GM19467 (cell line): Measurements from ENCODE around the gene AVPI1.
"Not testable (repeated sequence)": the region's sequence is repeated elsewhere in the genome, so short reads cannot be mapped to it uniquely, and the experiment has no call there.

Experiments used
- ATAC-seq: cut with Tn5 transposase; IDR thresholded peaks from one replicate; pipeline ENCODE4 v1.9.1; 2021; ENCODE audit warnings: mild to moderate bottlenecking, moderate library complexity; ENCODE audit not compliant: unreplicated experiment

AVPI1 gene

DNA sequence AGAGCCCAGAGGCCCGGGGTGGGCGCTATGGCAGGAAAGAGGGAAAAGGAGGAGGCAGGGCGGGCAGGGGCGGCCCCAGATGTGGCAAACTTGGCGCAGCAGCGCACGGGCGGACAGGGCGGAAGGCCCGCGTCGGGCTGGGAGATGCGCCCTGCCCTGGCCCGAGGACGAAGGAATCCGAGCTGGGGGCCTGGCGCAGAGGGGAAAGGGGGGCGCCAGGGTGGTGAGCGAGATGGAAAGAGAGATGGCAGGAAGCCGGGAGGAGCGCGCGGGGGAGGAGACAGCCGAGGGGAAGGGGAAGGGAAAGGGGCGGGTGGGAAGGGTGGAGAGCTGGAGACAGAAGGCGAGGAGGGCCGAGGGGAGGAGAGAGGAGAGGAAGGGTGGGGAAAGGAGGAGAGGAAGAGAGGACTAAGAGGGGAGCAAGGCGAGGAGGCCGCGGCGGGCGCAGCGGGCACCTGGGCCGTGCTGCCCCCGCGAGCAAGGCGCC, 26.3 kb upstream of the AVPI1 start, which contains the start of gene MARVELD1:
Gene MARVELD1 (plus strand): TSS at position 392 of the 487 bp plus-strand sequence. CDS start 147 bp downstream, outside the sequence.
- ATAC-seq: peak; percentile 21

DNA sequence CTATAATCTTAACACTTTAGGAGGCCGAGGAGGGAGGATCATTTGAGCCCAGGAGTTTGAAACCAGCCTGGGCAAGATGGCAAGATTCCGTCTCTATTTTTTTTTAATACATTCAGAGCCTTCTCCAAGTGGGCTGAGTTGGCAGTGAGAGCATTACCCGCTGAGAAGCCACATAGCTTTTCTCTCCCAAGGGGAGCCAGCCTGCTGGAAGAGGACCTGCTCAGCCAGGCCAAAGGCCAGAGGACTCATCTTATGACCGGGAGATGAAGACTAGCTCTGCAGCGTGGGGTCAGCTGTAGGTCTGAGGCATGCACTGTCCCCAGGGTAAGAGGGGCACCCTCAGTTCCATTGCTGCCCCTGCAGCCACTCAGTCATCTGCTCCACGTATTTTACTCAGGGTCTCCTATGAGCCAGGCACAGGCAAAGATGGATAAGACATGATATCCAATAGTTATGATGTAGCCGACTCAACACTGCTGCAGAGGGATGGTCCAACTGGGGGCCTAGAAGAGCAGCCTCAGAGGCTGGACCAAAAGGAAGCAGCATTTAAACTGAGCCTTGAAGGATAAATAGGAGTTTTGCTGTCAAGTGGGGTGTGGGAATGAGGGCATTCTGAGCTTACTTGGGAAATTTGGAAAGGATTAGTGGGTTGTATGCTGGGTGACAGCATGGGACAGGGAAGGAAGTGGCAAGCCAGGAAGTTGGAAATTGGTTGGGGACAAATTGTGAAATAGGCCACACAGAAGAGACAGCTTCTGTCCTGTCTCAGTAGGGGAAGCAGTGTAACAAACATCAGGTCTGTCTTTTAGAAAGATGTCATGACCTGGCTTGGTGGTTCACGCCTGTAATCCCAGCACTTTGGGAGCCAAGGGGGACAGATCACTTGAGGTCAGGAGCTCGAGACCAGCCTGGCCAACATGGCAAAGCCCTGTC, 24.9 kb upstream of the AVPI1 start:
- ATAC-seq: no peak

DNA sequence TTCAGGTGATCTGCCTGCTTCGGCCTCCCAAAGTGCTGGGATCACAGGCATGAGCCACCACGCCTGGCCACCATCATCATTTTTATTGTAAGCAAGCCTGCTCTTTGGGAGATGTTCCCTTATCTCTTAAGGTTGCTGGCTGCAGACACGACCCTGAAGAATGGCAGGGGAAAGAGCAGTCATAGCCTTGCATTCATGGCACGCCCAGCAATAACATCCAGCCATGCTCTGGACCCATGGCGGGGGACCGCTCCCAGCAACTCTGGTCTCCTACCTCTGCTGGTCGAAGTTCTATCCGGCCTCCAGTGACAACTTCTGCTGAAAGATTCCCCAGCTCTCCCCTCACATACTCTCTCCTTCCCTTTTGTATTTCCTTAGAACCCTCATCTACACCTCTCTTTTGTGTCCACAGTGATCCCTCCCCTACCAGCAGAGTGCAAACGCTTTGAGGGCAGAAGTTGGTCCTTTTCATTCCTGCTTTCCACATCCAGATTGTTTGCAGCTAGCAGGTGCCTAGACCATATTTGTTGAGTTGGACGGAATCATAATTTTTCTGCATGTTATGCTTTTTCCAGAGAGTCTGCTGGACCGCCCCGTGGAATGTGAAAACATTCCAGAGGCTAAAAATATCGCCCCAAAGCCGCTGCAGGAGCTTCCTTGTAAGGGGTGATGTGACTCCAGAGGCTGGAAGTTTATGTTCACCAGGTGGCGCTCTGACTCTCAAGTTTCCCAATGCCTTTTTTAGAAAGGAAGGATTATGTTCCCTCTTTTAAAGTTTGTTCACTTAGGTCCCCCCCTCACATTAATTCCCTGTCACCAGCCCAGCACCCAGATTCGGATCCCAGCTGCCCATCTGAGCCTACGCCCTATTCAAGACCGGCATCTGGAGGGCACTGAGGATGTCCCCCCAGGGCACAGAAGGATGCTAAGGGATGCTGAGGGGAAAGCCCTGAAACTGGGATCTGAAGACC, 22.2 kb upstream of the AVPI1 start:
- no peak for ATAC-seq

DNA sequence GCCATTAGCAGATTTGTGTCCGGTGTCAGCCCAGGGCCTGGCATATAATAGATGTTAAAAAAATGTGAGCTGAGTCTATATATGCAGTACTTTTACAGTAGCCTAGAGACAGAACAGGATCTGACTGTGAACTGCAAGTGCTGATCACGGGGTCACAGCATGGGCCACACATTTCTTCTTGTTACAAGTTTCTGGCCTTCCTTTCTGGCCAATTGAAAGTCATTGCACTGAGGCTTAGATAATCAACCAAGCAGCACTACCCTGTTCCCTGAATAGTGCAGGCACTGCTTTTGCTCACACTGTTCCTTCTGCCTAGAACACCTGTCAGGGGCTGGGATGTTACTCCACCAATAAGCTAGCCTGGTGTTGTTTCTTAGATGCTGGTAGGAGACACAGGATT, 21.1 kb upstream of the AVPI1 start:
- no peak for ATAC-seq

DNA sequence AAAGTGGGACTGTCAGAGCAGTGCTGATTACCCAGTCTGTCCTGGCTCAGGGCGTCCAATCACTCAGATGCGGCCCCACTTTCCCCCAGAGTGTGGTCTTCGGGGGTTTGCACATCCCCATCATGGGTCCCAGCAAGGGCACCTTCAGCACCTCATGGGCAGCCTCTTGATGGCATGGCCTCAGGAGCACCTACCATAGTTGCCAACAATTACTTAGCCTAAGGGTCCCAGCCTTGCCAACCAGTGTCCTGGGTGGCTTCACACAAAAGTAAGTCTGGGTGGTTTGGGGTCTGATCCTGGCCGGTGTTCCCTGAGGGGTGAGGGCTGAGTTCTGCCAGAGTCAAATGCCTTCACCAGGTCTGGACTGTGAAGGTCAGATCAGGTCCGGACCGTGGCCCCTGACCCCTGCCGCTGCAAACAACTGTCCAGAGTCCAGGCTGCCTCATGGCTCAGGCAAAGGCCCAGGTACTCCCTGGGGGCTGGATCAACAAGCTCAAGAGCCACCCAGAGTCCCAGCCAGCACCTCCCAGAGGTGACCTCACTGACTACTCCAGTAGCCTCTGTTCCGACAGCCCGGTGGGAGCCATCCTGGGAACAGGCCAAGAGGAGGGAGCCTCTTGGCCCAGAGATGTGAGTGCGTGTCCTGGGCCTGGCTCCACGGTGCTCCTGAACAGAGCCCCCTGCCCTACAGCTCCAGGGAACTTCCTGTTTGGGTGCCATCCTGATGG, 20.3 kb upstream of the AVPI1 start:
- ATAC-seq: no peak

DNA sequence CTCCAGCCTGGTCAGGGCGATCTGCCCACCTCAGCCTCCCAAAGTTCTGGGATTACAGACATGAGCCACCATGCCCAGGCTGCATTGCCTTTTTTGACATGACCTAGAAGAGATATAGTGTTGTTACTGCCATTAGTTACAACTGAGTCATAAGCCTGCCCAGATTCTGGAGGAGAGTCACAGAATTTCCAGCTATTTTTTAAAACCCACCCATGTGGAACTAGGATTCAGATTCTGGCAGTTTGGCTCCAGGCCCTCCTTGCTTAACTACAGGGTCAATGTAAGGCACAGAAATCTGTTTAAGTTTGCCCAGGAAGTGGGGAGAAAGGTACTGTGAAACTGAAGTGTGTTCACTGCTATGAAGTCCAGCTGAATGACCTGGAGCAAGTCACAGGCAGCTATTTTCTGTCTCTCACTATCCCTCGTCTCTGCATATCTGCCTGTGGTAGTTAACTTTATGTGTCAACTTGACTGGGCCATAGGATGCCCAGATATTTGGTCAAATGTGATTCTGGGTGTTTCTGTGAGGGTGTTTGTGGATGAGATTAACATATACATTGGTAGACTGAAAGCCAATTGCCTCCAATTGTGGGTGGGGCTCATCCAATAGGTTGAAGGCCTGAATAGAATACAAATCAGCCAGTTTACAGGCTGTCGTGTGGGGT, 18.1 kb upstream of the AVPI1 start:
- no peak for ATAC-seq

DNA sequence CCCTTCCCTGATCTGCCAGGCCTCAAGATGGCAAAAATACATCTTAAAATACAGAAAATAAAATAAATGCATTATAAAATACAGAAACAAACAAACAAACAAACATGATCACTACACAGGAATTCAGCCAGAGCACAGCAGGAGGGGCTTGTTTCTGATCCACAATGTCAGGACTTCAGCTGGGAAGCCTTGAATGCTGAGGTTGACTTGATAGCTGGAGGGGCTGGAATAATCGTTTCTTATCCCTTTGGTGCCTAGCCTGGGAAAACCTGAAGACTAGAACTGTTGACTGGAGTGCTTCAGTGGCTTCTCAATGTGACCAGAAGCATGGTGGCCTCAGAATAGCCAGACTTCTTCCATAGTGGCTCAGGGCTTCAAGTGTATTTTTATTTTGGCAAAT, 17.3 kb upstream of the AVPI1 start:
- no peak for ATAC-seq

DNA sequence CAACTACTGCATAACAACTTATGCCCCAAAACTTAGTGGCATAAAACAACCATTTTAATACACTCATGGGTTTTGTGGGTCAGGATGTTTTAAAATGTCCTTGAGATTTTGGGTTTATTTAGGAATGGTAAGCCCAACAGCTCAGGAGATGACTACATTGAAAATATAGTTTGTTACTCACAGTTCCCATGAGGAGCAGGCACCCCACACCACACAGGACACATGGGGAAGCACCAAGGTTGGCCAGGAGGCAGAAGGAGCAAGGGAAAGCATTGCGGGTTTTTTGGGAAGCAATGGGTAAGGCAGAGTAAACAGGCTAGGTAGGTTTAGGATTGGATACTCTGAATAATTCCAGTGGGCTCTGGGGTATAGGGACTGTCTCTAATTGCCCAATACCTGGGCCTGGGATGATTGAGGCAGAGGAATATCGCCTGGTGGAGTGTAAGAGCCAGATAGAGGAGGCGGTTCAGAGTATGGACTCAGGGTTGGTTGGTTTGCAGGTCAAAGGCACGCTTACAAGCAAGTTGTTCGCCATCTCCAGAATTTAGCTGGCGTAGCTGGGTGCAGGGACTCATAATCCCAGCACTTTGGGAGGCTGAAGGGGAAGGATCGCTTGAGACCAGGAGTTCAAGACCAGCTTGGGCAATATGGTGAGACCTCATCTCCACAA, 16.5 kb upstream of the AVPI1 start:
- no peak for ATAC-seq

DNA sequence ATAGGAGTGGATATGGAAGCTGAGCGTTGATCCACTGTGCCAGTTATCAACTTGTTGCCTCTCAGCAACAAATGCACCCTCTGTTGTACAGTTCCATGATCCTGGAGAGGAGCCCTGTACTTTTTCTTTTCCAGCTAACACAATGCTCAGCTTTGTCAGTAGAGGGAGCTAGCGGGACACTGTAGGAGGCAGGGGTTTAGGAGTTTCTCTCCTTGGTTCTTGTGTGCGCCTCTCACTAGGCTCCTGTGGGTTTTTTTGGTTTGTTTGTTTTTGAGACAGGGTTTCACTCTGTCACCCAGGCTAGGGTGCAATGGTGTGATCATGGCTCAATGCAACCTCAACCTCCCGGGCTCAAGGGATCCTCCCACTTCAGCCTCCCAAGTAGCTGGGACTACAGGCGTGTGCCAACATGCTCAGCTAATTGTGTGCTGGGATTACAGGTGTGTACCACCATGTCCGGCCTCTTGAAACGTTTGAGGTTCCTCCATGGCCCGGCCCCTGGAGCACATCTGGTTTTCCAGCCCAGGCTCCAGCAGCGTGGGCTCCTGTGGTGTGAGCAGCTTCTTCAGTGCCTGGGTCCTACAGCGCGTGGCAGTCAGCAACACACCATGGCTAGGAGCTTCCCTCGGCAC, 14.5 kb upstream of the AVPI1 start:
- peak; percentile 56 for ATAC-seq

DNA sequence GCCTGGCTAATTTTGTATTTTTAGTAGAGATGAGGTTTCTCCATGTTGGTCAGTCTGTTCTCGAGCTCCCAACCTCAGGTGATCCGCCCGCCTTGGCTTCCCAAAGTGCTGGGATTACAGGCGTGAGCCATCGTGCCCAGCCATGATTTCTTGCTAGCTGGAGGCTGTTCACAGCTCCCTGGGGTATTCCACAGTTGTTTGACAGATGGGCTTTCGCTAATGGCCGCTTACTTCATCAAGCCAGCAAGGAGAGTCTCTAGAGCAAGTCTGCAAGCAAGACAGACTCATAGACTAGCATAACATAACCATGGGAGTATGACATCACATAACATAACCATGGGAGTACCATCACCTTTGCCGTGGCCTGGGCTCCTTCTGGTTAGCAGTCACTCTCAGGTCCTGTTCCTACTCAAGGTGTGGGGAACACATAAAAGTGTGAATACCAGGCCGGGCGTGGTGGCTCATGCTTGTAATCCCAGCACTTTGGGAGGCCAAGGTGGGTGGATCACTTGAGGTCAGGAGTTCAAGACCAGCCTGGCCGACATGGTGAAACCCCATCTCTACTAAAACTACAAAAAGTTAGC, 11.1 kb upstream of the AVPI1 start:
- ATAC-seq: not testable (repeated sequence)

DNA sequence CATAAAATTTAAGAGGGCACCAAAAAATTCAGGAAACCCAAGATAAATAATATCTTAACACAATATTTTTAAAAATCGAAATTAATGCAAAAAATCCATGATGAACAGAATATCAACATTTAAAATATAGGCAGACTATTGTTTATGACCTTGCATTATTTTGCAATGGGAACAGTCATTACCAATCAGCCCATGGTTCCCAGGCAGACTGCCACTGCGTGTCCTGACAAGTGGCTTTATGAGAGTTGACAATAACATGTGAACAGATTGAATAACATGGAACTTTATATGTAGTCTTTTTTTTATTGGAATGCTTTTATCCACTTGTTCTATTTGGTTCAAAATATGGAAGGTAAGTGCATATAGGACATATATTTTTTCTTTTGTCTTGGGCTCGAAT, 3.1 kb upstream of the AVPI1 start:
- no peak for ATAC-seq

DNA sequence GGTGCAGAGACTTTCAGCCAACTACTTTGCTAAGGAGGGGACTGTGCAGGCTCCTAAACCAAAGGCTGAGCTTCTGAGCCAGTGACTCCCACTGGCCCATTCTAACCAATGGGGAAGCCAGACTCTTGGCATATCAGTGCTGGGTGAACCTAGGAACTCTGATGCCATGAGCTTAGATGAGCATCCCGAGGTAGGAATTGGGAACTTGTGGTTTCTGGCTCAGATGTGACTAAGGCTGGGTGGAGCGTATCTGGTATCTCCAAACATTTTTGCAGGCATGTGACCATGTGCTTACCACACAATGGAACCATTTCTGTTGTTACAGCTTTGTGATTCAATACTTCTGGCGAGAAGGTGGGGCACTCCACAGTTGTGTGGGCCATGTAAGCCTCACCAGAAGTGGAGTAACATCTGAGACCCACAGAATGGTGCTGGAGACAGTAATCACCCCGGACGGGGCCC, 2.5 kb upstream of the AVPI1 start:
- no peak for ATAC-seq

DNA sequence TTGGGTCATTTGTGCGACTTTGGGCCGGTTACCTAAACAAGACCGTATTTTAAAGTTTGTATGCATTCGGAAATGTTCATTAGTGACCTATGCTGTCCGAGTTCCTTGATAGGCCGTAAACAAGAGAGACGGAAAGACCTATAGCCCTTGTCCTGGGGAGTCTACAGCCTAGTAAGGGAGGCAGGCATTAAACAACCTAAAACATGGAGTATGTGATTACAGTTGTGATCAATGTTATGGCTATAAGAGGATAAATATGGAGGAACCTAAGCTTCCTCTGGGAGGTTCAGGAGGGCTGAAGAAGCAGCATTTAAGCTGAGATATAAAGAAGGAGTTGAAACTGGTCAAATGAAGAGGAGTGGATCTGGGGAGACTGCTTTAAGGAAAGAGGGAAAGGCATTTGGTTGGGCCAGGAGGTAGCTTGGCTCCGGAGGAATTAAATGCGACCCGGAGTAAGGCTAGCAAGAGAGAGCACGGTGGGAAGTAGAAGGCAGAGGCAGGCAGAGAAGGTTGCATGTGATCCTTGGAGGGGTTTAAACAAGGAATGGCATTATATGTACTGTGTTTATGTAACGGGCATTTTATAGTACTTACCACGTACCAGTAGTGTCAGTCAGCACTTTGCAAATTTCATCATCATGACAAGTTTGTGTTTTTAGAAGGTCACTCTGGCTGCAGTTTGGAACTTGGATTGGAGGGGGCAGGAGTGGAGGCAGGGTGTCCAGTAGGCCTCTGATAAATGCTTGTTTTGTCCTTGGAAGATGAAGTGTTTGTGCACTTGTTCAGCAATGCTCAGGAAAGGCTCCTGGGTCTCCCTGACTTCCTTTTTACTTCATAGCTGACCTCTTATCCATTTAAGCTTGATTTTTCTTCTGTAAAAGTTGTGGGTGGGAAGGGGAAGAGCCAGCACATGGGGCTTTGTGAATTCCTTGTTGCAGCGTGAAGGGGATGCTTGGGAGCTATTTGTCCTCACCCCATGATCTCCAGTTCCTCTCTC, 1.0 kb upstream of the AVPI1 start:
- no peak for ATAC-seq

DNA sequence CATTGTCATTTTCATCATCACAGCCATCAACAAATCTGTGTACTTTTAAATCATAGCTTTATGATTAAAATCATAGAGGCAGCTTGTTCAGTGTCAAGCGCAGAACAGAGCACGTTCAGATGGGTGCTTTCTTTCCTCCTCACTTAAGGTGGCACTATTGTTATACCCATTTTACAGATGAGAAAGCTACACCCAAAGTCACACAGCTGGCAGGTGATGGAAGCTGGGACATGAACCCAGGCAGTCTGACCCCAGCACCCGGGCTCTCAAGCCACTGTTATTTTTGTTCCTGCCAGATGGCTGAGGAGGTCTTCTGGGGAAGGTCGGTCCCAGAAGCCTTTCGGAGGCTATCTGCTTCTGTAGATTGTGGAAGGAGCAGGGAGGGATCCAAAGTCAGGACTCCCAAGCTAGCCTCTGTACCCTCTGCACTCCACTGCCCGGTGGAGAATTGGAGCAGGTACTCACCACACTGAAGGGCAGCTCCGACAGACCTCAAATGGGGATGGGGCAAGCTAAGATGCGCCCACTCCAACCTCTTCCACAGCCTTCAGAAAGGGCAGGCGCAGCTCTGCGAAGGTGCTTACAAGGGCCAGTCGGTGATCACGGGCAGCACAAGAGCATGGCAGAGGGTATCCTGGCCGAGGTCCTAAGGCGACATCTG, 610 bp downstream of the AVPI1 start:
- ATAC-seq: no peak

DNA sequence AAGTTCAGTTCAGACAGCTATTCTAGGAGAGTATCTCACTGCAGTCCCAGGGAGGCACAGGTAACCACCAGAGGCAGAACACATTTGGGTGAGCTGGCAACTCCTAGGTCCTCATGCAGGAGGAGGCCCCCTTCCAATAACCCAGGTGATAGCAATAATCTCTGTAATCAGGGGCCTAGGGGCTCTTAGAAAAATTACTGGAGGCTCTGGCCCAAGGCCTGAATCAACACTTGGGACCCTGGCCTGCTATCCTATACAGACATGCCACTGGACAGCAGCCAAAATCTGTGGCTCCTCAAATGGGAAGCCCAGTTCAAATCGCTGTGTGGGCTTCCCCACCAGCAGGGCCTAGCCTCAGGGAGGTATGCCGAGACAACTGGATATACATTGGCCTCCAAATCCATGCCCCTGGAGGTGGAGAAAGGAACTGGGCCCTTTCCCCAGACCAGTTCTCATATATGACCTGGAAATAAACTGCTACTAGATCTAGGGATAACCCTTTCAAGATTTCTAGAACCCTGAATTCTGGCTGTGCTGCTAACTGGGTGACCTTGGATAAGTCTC, 1.6 kb downstream of the AVPI1 start:
- ATAC-seq: no peak

DNA sequence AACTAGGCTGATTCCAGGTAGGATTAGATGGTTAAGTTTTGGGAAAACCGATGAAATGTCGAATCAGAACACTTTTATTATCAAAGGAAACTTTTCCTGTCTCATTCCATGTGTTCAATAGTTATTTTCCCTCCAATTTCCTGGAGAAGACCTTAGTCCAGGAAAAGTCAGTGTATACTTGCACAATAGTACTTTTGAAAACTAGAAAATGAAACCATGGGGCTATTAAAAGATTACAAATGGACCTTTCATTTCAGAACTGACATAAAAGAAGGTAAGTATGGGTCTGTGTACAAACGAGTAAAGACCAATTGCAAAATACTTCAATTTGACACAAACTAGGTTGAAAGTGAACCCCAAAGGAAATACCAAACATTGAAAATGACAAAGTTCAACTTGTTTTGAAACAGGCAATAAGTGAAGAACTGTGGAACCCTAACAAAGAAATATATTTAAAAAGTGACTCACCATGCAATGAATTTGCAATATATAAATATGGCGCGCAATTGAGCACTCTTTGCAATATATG, 2.1 kb downstream of the AVPI1 start:
- no peak for ATAC-seq
